Peyer's patch (tissue), 4 donors: ENCODE data around the gene EIF4B.

Experiments
- POLR2A ChIP-seq, 2 donors: fragments of 450-650 bp; IDR thresholded peaks; one replicate each; pipeline ENCODE4 v1.5.1; 2017; ENCODE audit warnings: antibody characterized with exemption in 2 of 2, mild to moderate bottlenecking in 2 of 2, moderate library complexity in 2 of 2
- TF ChIP-seq, protein P1 (sequence below), 6 experiments: fragments of 450-650 bp in 4 of 6; fragments of 200-600 bp in 2 of 6; sonication (generic) in 1 of 6; IDR thresholded peaks; one replicate each; pipeline ENCODE4 v1.5.1; 2017 to 2019; ENCODE audit warnings: antibody characterized with exemption in 6 of 6, mild to moderate bottlenecking in 3 of 6, moderate library complexity in 1 of 6

- TF ChIP-seq, protein P1, sequence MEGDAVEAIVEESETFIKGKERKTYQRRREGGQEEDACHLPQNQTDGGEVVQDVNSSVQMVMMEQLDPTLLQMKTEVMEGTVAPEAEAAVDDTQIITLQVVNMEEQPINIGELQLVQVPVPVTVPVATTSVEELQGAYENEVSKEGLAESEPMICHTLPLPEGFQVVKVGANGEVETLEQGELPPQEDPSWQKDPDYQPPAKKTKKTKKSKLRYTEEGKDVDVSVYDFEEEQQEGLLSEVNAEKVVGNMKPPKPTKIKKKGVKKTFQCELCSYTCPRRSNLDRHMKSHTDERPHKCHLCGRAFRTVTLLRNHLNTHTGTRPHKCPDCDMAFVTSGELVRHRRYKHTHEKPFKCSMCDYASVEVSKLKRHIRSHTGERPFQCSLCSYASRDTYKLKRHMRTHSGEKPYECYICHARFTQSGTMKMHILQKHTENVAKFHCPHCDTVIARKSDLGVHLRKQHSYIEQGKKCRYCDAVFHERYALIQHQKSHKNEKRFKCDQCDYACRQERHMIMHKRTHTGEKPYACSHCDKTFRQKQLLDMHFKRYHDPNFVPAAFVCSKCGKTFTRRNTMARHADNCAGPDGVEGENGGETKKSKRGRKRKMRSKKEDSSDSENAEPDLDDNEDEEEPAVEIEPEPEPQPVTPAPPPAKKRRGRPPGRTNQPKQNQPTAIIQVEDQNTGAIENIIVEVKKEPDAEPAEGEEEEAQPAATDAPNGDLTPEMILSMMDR (IDR thresholded peaks at IDR 0.05), result no peak
- no peak for TF ChIP-seq POLR2A (IDR thresholded peaks at IDR 0.05)
These were observed 29.6 kb upstream of the EIF4B start for GRCh38 chr12:52976574-52977071.
